BLaER1 treated with 17β-estradiol and CSF1 and Interleukin-3, amounts not matched to agents 10 nM and 100 nM (cell line): ENCODE results near the gene OSBPL1A.

Source experiments
- H3K27ac ChIP-seq, 11 experiments: shearing (Covaris generic); formaldehyde crosslinking; 2 replicates each; pipeline ENCODE4 v1.8.1; 2022
- H3K27me3 ChIP-seq, 11 experiments: shearing (Covaris generic); formaldehyde crosslinking; 2 replicates each; pipeline ENCODE4 v1.8.1; 2022
- H3K36me3 ChIP-seq, 11 experiments: shearing (Covaris generic); formaldehyde crosslinking; 2 replicates each; pipeline ENCODE4 v1.8.1; 2022
- H3K4me1 ChIP-seq, 10 experiments: shearing (Covaris generic); formaldehyde crosslinking; 2 replicates each; pipeline ENCODE4 v1.8.1; 2022
- H3K4me2 ChIP-seq, 11 experiments: shearing (Covaris generic); formaldehyde crosslinking; 2 replicates each; pipeline ENCODE4 v1.8.1; 2022
- H3K4me3 ChIP-seq, 10 experiments: shearing (Covaris generic); formaldehyde crosslinking; 2 replicates each; pipeline ENCODE4 v1.8.1; 2022
- H3K9ac ChIP-seq, 11 experiments: shearing (Covaris generic); formaldehyde crosslinking; 2 replicates each; pipeline ENCODE4 v1.8.1; 2022
- H3K9me3 ChIP-seq, 11 experiments: shearing (Covaris generic); formaldehyde crosslinking; replicated peaks in 1 of 11; 2 replicates each; pipeline ENCODE4 v1.8.1; 2022
- H4K20me1 ChIP-seq, 11 experiments: shearing (Covaris generic); formaldehyde crosslinking; 2 replicates each; pipeline ENCODE4 v1.8.1; 2022
- Cebpa-rat ChIP-seq, 11 experiments: shearing (Covaris generic); IDR thresholded peaks; 2 replicates each; pipeline ENCODE4 v1.8.1; 2022

OSBPL1A gene

GRCh38 chr18:24341361-24341760 is 56.3 kb downstream of the OSBPL1A start:
- Histone ChIP-seq H3K4me3 (no peak overlapping the region), H3K36me3 (0 out of 22 replicates have a peak, but pooled peaks cover 0 to 3% (median 0%) of the 10 kb centered on the region in 11 experiments), H3K27ac (no peak overlapping the region), H3K27me3 (no peaks in the 10 kb centered on the region), H3K4me2 (no peak overlapping the region), H3K9me3 (peaks cover 0 to 11% (median 0%) of the 10 kb centered on the region in 11 experiments; a peak in 6 of 22 replicates), H3K4me1 (peaks cover 0 to 7% (median 2%) of the 10 kb centered on the region in 10 experiments; a peak in 8 of 20 replicates), H3K9ac (no peak overlapping the region), H4K20me1 (no peaks in the 10 kb centered on the region)
- no peak for TF ChIP-seq Cebpa-rat (IDR thresholded peaks at IDR 0.05)

- Histone ChIP-seq H3K9me3 (peaks cover 7 to 22% (median 15%) of the 10 kb centered on the region in 11 experiments; a peak in 19 of 22 replicates), H3K27ac (no peak overlapping the region), H3K4me3 (no peak overlapping the region), H3K9ac (no peak overlapping the region), H3K36me3 (peaks cover 14 to 38% (median 22%) of the 10 kb centered on the region in 11 experiments; a peak in 20 of 22 replicates), H3K27me3 (no peaks in the 10 kb centered on the region), H4K20me1 (no peaks in the 10 kb centered on the region), H3K4me2 (no peak overlapping the region), H3K4me1 (no peaks in the 10 kb centered on the region)
- no peak for TF ChIP-seq Cebpa-rat (IDR thresholded peaks at IDR 0.05)
Observed at GRCh38 chr18:24333084-24333483, 64.5 kb downstream of the OSBPL1A start.

GRCh38 chr18:24326211-24326610 is 71.4 kb downstream of the OSBPL1A start:
- Histone ChIP-seq H3K9ac (no peak overlapping the region), H3K36me3 (peaks cover 0 to 17% (median 0%) of the 10 kb centered on the region in 11 experiments; a peak in 4 of 22 replicates), H3K4me1 (no peaks in the 10 kb centered on the region; a peak in 1 of 20 replicates), H3K9me3 (peaks cover 0 to 4% (median 0%) of the 10 kb centered on the region in 11 experiments; a peak in 5 of 22 replicates), H3K4me2 (no peak overlapping the region), H3K4me3 (no peak overlapping the region), H3K27ac (no peak overlapping the region), H4K20me1 (no peaks in the 10 kb centered on the region), H3K27me3 (no peaks in the 10 kb centered on the region)
- no peak for TF ChIP-seq Cebpa-rat (IDR thresholded peaks at IDR 0.05)

GRCh38 chr18:24322584-24323136 is 75.0 kb downstream of the OSBPL1A start:
- Histone ChIP-seq H3K4me2 (no peak overlapping the region), H3K9ac (no peak overlapping the region), H3K36me3 (peaks cover 0 to 10% (median 0%) of the 10 kb centered on the region in 11 experiments; a peak in 2 of 22 replicates), H3K4me3 (no peak overlapping the region), H4K20me1 (no peaks in the 10 kb centered on the region), H3K9me3 (no peaks in the 10 kb centered on the region), H3K27me3 (no peaks in the 10 kb centered on the region), H3K27ac (no peak overlapping the region), H3K4me1 (no peaks in the 10 kb centered on the region; a peak in 1 of 20 replicates)
- no peak for TF ChIP-seq Cebpa-rat (IDR thresholded peaks at IDR 0.05)

GRCh38 chr18:24321071-24321470 is 76.6 kb downstream of the OSBPL1A start:
- no peaks in the 10 kb centered on the region for H3K27me3 ChIP-seq
- H3K9me3 ChIP-seq = no peaks in the 10 kb centered on the region
- no peaks in the 10 kb centered on the region for H3K4me1 ChIP-seq
- no peak overlapping the region for H3K4me2 ChIP-seq
- H4K20me1 ChIP-seq = no peaks in the 10 kb centered on the region
- no peak overlapping the region for H3K27ac ChIP-seq
- no peak overlapping the region for H3K9ac ChIP-seq
- H3K36me3 ChIP-seq = peaks cover 0 to 10% (median 0%) of the 10 kb centered on the region in 11 experiments; a peak in 4 of 22 replicates
- TF ChIP-seq Cebpa-rat (IDR thresholded peaks at IDR 0.05) = no peak
- no peak overlapping the region for H3K4me3 ChIP-seq

GRCh38 chr18:24319757-24320156 is 77.9 kb downstream of the OSBPL1A start:
- no peak overlapping the region for H3K9ac ChIP-seq
- no peak overlapping the region for H3K27ac ChIP-seq
- no peaks in the 10 kb centered on the region for H3K4me1 ChIP-seq
- no peak for TF ChIP-seq Cebpa-rat (IDR thresholded peaks at IDR 0.05)
- H3K36me3 ChIP-seq = peaks cover 0 to 15% (median 4%) of the 10 kb centered on the region in 11 experiments; a peak in 10 of 22 replicates
- H3K4me3 ChIP-seq = no peak overlapping the region
- no peaks in the 10 kb centered on the region for H4K20me1 ChIP-seq
- no peaks in the 10 kb centered on the region for H3K27me3 ChIP-seq
- H3K9me3 ChIP-seq = no peaks in the 10 kb centered on the region
- H3K4me2 ChIP-seq = no peak overlapping the region

GRCh38 chr18:24317370-24317769 is 80.3 kb downstream of the OSBPL1A start:
- no peaks in the 10 kb centered on the region for H3K9me3 ChIP-seq
- no peak for TF ChIP-seq Cebpa-rat (IDR thresholded peaks at IDR 0.05)
- no peaks in the 10 kb centered on the region for H4K20me1 ChIP-seq
- H3K4me3 ChIP-seq = no peak overlapping the region
- H3K27ac ChIP-seq = no peak overlapping the region
- peaks cover 0 to 38% (median 18%) of the 10 kb centered on the region in 11 experiments; a peak in 17 of 22 replicates for H3K36me3 ChIP-seq
- H3K27me3 ChIP-seq = no peaks in the 10 kb centered on the region
- H3K4me2 ChIP-seq = no peak overlapping the region
- no peaks in the 10 kb centered on the region for H3K4me1 ChIP-seq
- H3K9ac ChIP-seq = no peak overlapping the region

GRCh38 chr18:24315170-24315569 is 82.5 kb downstream of the OSBPL1A start:
- H3K4me3 ChIP-seq = no peak overlapping the region
- no peak for TF ChIP-seq Cebpa-rat (IDR thresholded peaks at IDR 0.05)

GRCh38 chr18:24306201-24306600 is 91.4 kb downstream of the OSBPL1A start:
- Histone ChIP-seq H3K4me2 (no peak overlapping the region), H3K27me3 (no peaks in the 10 kb centered on the region), H3K4me3 (no peak overlapping the region), H3K4me1 (no peaks in the 10 kb centered on the region), H3K36me3 (peaks cover 39 to 98% (median 70%) of the 10 kb centered on the region in 11 experiments), H3K27ac (no peak overlapping the region), H4K20me1 (no peaks in the 10 kb centered on the region), H3K9me3 (peaks cover 8 to 13% (median 12%) of the 10 kb centered on the region in 11 experiments; a peak in 20 of 22 replicates), H3K9ac (no peak overlapping the region)
- TF ChIP-seq Cebpa-rat (IDR thresholded peaks at IDR 0.05) = no peak

More at GRCh38 chr18:24315170-24315569, 82.5 kb downstream of the OSBPL1A start:
- Histone ChIP-seq H3K27me3 (no peaks in the 10 kb centered on the region), H3K9ac (no peak overlapping the region), H3K9me3 (no peaks in the 10 kb centered on the region), H3K4me1 (no peaks in the 10 kb centered on the region), H4K20me1 (no peaks in the 10 kb centered on the region), H3K36me3 (peaks cover 8 to 55% (median 30%) of the 10 kb centered on the region in 11 experiments; a peak in 19 of 22 replicates), H3K4me2 (no peak overlapping the region), H3K27ac (no peak overlapping the region)

GRCh38 chr18:24300703-24301102 is 96.9 kb downstream of the OSBPL1A start:
- peaks cover 0 to 6% (median 0%) of the 10 kb centered on the region in 10 experiments; a peak in 1 of 20 replicates for H3K4me1 ChIP-seq
- peaks cover 2 to 6% (median 4%) of the 10 kb centered on the region in 11 experiments; a peak in 20 of 22 replicates for H3K9me3 ChIP-seq
- H3K36me3 ChIP-seq = peaks cover 17 to 76% (median 48%) of the 10 kb centered on the region in 11 experiments; a peak in 21 of 22 replicates
- no peak overlapping the region for H3K4me2 ChIP-seq
- no peak overlapping the region for H3K4me3 ChIP-seq
- H4K20me1 ChIP-seq = no peaks in the 10 kb centered on the region
- no peaks in the 10 kb centered on the region for H3K27me3 ChIP-seq
- no peak overlapping the region for H3K27ac ChIP-seq
- H3K9ac ChIP-seq = no peak overlapping the region
- no peak for TF ChIP-seq Cebpa-rat (IDR thresholded peaks at IDR 0.05)
